SK-N-SH (cell line): ENCODE data around the gene SLC9A2.

Experiments used
- CTCF ChIP-seq: fragments of 200-600 bp; sonication (generic); IDR thresholded peaks from 2 replicates; pipeline ENCODE4 v1.6.1; 2017; ENCODE audit warnings: antibody characterized with exemption, mild to moderate bottlenecking, moderate library complexity
- EP300 ChIP-seq, 2 experiments: IDR thresholded peaks; 2 replicates each; pipeline versions ENCODE4 v1.4.0 to v1.6.1; 2012; ENCODE audit warnings: borderline replicate concordance in 1 of 2, low read depth in 1 of 2, low read length in 1 of 2
- NRF1 ChIP-seq: IDR thresholded peaks from 2 replicates; pipeline ENCODE4 v1.6.1; 2012; ENCODE audit warnings: low read depth, mild to moderate bottlenecking, low read length
- POLR2AphosphoS5 ChIP-seq: IDR thresholded peaks from 2 replicates; pipeline ENCODE4 v1.6.1; 2012; ENCODE audit warnings: low read depth, low read length
- RCOR1 ChIP-seq: fragments of 150-350 bp; IDR thresholded peaks from 2 replicates; pipeline ENCODE4 v1.6.1; 2017; ENCODE audit warnings: antibody characterized with exemption, low read length
- REST ChIP-seq: IDR thresholded peaks from 2 replicates; pipeline ENCODE4 v1.6.1; 2012; ENCODE audit warnings: mild to moderate bottlenecking, low read depth, low read length, moderate library complexity
- SMC3 ChIP-seq: IDR thresholded peaks from 2 replicates; pipeline ENCODE4 v1.6.1; 2012; ENCODE audit warnings: low read depth, low read length, improper control_type of control experiment
- TAF1 ChIP-seq: IDR thresholded peaks from 2 replicates; pipeline ENCODE4 v1.6.1; 2012; ENCODE audit warnings: low read depth, mild to moderate bottlenecking, low read length, moderate library complexity, borderline replicate concordance
- TEAD4 ChIP-seq: IDR thresholded peaks from 2 replicates; pipeline ENCODE4 v1.4.0; 2012; ENCODE audit warnings: mild to moderate bottlenecking, borderline replicate concordance; ENCODE audit not compliant: insufficient read depth

GRCh38 chr2:102660070-102660469 lies 40.7 kb downstream of the SLC9A2 start:
- TF ChIP-seq CTCF, result no peak
- no peak for TF ChIP-seq POLR2AphosphoS5
- TF ChIP-seq RCOR1, result no peak
- TF ChIP-seq TEAD4, result no peak
- TF ChIP-seq SMC3, result no peak
- TF ChIP-seq EP300 (IDR thresholded peaks at IDR 0.05; ENCODE audit: borderline replicate concordance in 1 of 2, low read depth in 1 of 2, low read length in 1 of 2), result no peak
- no peak for TF ChIP-seq NRF1
- no peak for TF ChIP-seq REST
- no peak for TF ChIP-seq TAF1
